ENCODE data around the gene SLC6A5.
"Not testable (repeated sequence)": the region's sequence is repeated elsewhere in the genome, so short reads cannot be mapped to it uniquely, and the experiment has no call there.

Gene SLC6A5

DNA sequence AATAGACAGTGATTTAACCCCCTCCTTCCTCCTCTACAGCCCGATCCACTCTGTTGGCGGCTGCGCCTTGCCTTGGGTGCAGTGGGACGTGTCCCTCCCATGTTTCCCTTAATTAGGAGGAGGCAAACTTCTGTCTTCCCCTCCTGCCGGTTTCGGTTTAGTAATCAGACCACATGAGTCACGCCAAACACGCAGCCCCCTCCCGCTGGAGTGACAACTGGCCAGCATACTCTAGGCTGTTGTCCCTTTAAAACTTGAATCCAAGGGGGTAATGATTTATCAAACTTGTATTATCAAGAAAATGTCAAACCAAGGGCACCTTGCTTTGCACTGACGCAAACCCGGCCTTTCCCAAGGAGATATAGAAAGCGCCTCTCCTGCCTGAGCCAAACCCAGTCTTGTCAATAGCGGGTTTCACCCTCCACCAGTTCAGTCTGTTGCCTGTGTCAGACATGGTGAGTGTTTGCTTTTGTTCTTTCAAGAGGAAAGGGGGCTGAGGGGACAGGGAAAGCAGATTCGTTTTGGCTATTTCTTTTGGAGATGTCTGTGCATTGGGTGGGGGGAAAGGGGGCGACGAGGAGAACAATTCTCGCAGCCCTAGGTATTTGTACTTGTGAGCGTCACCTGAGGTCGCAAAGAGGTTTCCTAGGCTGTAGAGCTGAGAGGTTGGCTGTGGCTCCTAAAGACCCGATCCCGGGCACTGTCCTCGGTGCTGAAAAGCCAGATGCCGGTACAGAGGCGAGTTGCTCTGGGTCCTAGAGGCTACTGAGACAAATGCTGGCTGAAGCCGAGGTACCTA is at the start of gene SLC6A5:
Gene SLC6A5 (plus strand): TSS at position 388 of the 799 bp plus-strand sequence. CDS start 65 bp downstream, at position 453.
- in situ Hi-C loops (cut with MboI; ENCODE audit: low sequenced_read_pairs): no loop called here

DNA sequence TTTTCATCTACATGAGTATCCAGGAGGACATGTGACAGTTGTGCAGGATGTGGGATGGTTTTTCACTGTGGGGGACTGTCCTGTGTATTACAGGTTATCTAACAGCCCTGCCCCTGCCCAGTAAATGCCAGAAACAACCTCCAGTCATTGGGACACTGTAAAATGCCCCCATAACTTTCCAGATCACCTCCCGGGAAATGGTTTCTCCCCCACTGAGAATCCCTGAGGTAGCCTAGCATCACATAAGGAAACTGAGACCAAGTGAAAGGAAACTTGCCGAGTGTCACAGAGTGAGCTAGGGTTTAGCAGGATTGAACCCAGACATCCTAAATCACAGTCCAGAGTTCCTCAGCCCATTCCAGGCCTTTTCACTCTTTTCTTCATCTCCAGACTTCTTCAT is 48.3 kb upstream of the SLC6A5 start:
- in situ Hi-C loops (cut with MboI; ENCODE audit: low sequenced_read_pairs): no loop called here

DNA sequence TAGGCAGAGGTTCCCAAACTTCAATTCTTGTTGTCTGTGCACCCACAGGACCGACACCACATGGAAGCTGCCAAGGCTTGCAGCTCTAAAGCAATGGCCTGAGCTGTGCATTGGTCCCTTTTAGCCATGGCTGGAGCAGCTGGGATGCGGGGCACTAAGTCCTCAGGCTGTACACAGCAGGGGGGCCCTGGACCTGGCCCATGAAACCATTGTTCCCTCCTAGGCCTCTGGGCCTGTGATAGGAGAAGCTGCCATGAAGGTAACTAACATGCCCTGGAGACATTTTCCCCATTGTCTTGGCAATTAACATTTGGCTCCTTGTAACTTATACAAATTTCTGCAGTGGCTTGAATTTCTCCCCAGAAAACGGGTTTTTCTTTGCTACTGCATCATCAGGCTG is 43.6 kb upstream of the SLC6A5 start:
- in situ Hi-C loops (cut with MboI; ENCODE audit: low sequenced_read_pairs): no loop called here

DNA sequence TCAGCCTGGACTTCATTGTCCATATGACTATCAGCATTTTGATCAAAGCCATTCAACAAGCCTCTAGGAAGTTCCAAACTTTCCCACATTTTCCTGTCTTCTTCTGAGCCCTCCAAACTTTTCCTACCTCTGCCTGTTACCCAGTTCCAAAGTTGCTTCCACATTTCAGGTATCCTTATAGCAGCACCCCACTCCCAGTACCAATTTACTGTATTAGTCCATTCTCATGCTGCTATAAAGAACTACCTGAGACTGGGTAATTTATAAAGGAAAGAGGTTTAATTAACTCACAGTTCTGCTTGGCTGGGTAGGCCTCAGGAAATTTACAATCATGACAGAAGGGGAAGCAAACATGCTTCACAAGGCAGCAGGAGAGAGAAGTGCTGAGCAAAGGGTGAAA is 43.0 kb upstream of the SLC6A5 start:
- in situ Hi-C loops (cut with MboI; ENCODE audit: low sequenced_read_pairs): not testable (repeated sequence)

DNA sequence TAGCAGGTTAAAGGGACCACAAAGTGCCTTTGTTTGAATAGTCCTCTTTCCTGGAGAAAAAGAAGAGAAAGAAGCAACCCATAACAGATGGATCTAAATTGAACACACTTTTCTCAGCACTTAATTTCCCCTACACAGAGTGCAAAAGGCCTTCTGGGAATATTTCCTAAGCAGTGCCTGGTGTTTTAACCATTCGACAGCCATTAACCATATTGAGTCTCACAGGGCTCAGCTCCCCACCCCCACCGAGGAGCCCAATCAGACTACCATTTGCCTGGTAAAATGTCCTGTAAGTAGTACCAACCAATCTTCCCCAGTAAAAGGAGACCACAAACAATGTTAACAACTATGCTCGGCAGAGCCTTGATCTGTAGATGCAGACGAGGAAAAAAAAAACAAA is 40.7 kb upstream of the SLC6A5 start:
- in situ Hi-C loops (cut with MboI; ENCODE audit: low sequenced_read_pairs): no loop called here

DNA sequence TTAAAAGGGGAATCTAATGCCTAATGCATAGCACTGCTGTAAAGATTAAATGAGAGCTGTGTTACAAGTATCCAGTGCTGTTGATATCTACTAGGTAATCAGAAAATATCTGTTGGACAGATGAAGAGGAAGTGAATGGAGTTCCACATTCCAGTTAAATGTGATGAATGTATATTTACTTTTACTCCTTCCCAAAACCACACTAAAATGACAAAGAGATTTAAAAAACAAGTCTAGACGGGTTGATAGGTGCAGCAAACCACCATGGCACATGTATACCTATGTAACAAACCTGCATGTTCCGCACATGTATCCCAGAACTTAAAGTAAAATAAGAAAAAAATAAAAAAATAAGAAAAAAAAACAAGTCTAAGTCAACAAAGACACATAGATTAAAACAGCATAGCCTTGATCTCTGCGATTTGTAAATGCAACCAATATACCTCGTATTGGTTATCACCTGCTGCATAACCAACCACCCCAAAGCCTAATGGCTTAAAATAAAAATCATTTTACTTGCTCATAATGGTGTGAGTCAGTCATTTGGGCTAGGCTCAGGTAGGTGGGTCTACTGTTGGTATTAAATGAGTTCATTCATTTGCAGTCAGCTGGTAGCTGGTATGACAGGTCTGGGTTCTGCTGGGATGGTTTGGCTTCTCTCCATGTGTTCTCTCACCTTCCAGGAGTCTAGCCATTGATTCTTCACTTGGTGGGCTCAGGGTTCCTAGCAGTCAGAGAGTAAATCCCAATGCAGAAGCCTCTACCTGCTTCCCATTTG is 39.7 kb upstream of the SLC6A5 start:
- in situ Hi-C loops (cut with MboI; ENCODE audit: low sequenced_read_pairs): no loop called here

DNA sequence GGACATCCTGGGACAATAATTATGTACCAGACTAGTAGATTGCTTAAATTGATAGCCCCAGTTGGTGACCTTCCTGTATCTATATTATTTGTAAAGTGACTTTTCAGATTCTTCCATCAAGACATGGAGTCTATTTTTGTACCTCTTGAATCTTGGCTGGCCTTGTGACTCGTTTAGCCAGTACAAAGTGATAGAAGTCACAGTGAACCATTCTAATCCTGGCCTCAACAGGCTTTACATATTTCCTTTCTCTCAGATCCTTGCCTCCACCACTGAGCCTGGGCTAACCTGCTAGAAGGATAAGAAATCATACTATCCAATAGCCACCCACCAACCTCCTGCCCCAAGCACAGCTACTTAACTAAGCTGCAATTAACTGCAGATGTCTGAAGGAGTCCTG is 37.5 kb upstream of the SLC6A5 start:
- in situ Hi-C loops (cut with MboI; ENCODE audit: low sequenced_read_pairs): no loop called here

DNA sequence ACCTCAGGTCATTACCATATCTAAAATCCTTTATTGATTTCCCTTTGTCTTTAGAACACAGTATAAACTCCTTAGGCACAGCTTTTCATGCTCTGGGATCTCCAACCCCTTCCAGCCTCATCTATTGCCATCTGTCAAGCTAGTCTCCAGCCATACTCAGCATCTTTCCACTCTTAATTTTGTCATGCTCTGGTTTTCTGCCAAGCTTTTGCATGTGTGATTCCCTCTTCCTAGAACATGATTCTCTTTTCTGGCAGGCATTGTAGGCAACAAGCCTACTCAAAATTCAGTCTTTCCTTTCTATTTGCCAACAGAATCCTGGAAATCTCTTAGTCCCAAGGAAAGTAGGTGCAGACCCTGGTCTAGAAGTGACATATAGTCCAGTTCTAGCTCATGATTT is 35.5 kb upstream of the SLC6A5 start:
- in situ Hi-C loops (cut with MboI; ENCODE audit: low sequenced_read_pairs): no loop called here

DNA sequence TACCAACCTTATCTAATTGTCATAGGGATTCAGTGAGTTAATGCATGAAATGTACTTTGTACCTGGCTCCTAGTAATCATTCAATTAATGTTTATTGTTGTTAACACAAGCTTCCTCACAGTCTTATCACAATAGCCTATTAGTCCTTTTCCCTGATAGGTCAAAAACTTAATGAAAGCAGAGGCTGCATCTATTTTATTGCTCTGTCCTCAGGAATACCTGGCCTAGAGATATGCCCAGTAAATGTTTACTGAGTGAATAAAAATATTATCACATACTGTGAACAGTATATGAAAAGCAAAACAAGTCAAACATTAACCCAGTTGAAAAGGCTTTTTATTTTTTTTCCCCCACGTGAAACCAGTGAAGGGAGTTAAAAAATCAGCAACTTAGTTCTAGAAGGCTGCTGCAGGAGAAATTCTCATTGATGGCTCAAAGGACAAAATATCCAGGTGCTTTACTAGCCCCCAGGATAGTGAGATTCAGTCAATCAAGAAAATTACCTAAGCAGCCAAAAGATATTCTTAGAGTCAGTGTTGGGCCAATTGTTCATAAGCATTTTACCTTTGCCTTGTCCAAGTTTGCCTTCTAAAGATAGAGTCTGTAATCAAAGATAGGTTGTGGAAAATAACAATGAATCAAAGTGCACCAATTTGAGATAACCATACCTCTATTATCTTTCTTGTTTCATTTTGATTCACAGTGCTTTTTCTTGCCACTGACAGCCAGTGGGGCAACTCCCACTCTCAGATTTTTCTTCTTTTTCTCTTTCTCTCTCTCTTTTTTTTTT is 34.4 kb upstream of the SLC6A5 start:
- in situ Hi-C loops (cut with MboI; ENCODE audit: low sequenced_read_pairs): no loop called here

DNA sequence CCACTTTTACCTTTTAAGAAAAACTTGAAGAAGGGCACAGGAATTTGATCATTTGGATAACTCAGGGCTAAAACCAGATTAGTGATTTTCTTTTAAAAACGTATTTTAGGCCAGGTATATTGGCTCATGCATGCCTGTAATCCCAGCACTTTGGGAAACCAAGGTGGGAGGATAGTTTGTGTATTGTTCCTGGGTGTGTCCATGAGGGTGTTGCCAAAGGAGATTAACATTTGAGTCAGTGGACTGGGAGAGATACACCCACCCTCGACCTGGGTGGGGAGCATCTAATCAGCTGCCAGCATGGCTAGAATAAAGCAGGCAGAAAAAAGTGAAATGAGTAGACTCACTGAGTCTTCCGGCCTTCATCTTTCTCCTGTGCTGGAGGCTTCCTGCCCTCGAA is 33.3 kb upstream of the SLC6A5 start:
- in situ Hi-C loops (cut with MboI; ENCODE audit: low sequenced_read_pairs): not testable (repeated sequence)

DNA sequence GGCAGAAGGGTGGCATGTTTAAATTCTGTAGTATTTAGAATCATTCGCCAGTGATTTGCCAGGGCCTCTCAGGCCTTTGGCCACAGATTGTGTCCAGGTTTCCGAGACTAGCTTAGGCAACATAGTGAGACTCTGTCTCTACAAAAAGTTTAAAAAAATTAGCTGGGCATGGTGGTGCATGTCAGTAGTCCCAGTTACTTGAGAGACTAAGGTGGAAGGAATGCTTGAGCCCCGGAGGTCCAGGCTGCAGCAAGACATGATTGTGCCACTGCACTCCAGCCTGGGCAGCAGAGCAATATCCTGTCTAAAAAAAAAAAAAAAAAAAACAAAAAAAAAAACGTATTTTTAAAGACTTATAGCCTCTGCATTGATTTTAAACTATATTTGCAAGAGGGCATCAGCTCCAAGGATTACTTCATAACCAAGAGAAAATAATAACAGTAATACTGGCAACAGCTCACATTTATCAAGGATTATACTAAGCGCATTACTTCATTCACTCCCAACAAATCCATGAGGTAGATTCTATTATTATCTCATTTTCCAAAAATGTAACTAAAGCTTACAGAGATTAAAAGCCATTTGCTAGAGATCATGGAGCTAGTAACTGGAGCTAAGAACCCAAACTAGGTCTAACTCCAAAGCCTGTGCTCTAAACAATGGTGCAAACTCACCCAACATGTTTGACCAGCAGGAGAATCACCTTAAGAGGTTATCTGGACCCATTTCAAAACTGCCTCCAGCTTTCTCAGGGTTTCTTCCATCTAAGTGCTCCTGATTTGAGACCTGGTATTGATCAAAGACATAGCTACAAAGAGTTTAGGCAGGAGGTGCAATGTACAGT is 32.6 kb upstream of the SLC6A5 start:
- in situ Hi-C loops (cut with MboI; ENCODE audit: low sequenced_read_pairs): no loop called here

DNA sequence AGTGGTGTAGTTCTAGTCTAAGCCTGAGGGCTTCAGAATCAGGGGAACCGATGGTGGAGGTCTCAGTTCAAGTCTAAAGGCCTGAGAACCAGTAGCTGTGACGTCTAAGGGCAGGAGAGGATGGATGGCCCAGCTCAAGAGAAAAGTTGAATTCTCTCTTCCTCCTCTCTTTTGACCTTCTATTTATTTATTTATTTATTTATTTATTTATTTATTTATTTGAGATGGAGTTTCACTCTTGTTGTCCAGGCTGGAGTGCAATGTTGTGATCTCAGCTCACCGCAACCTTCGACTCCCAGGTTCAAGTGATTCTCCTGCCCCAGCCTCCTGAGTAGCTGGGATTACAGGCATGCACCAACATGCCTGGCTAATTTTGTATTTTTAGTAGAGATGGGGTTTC is 19.7 kb upstream of the SLC6A5 start:
- in situ Hi-C loops (cut with MboI; ENCODE audit: low sequenced_read_pairs): not testable (repeated sequence)

DNA sequence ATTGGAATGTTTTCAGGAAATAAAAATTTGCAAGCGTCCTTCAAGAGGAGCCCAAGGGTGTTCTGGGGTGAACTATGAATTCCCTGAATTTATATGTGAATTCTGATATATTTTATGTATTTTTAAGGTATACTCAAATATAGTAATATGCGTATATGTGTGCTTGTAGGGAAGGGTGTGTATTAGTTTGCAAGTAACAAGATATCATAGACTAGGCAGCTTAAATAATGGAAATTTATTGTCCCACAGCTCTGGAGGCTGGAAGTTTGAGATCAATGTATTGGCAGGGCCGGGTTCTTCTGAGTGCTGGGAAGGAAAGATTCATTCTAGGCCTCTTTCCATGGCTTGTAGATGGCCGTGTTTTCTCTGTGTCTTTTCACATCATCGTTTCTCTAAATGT is 16.2 kb upstream of the SLC6A5 start:
- in situ Hi-C loops (cut with MboI; ENCODE audit: low sequenced_read_pairs): no loop called here

DNA sequence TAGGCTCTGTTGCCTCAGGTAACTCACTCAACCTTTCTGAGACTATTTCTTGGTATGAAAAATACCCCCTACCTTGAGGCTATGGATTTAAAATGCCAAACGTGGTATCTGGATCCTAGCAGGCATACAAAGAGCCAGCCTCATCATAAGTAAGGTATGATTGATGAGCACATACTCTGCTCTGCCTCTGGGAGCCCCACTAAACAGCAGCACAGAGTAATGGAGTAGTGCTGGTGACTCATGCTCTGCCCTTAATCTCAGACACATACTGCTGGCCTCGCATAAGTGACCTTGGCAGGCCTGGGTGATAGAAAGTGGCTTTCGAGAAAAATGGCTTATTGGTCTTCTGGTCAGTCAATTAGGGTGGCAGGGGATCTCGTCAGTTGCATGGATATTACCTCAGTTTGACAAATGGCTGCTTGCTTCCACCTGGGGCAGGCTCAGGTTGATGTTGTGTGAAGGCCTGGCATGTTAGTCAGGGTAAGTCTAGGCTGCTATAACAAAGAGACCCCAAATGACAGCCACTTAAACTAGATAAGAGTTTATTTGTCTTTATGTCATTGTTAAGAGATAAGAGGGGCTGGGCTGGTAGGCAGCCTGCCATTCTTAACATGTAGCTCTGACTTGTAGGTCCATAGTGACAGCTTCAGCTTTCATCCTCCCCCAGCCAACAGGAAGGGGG is 15.2 kb upstream of the SLC6A5 start:
- in situ Hi-C loops (cut with MboI; ENCODE audit: low sequenced_read_pairs): no loop called here

DNA sequence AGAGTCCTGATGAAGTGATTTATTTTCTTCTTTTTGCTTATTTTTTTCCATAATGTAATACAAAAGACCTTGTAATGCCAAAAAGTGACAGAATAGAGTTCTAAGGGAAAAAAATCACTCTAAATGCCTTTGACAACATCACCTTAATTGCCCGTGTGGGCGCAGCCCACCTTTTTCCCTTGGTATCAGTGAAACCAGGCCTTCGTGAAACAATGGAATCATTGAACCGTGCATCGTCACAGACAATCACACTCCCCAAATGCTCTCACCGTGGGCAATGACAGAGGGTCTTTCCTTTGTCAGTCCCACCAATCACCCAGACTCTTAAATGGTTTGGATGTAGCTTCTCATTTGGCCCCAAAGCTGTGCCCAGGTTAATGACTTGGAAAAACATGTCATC is 9.6 kb upstream of the SLC6A5 start:
- in situ Hi-C loops (cut with MboI; ENCODE audit: low sequenced_read_pairs): no loop called here

DNA sequence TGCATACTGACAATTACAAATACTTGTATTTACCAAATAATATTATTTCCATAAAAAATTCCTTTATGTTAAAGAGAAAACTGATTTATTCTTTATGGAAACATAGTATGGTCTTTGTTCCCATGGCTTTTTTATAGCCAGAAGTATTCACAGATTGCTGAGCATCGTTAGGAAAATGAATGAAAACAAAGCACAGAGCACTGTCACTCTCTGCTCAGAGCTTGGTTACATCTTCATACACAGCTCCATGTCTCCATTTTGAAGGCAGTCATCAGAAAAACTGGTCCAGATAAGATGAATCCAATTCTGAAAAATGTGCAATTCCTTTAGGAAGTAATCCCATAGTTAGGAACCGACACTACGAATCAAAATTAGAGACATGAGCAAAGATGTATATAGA is 9.0 kb upstream of the SLC6A5 start:
- in situ Hi-C loops (cut with MboI; ENCODE audit: low sequenced_read_pairs): no loop called here

DNA sequence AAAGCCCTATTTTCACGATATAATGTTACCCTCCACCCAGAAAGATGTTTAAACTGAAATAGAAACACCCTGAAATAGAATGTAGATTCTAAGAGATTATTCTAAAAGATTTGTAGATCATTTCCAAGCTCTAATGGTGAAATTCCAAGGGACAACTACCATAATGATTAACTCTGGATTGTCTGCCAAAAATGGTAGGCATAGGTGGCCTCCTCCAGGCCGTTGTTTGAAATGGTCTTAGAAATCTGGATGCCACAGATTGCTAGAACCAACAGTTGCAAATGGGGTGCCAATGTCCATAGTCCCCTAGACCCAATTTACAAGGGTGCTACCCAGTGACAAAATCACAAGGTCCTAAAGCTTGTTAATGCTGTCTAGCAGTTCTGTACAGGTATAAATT is 6.7 kb upstream of the SLC6A5 start:
- in situ Hi-C loops (cut with MboI; ENCODE audit: low sequenced_read_pairs): no loop called here

DNA sequence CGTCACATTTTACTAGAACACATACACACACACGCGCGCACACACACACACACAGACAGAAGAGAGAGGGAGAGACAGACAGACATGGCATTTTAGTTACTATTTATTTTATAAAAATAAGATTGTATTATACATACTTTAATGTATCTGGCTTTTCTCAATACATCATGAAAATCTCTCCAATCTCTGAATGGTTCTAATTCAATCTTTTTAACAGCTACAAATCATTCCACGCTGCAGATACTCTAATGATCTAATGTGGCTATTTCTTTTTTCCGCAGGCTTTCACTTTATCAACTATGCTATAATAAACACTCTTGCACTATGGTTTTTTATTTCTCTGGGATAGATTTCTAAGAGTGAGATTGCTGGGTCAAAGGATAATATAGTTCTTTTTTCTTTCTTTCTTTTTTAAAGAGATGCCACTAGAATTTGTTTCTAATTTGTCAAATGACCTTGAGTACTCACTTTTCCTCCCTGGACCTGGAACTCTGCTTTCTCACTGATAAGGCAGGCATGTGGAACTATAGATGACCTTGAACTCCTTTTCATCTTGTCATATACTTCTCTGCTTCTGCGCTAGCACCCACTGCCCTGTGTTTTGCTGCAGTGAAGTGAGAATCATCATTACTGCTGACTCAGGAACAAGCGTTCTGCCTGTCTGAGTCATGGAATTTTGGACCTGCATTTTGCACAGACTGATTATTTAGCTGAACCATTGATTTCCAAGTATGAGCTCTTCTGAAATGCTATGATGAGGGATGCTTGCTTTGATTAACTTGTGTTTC is 4.9 kb upstream of the SLC6A5 start:
- in situ Hi-C loops (cut with MboI; ENCODE audit: low sequenced_read_pairs): no loop called here

DNA sequence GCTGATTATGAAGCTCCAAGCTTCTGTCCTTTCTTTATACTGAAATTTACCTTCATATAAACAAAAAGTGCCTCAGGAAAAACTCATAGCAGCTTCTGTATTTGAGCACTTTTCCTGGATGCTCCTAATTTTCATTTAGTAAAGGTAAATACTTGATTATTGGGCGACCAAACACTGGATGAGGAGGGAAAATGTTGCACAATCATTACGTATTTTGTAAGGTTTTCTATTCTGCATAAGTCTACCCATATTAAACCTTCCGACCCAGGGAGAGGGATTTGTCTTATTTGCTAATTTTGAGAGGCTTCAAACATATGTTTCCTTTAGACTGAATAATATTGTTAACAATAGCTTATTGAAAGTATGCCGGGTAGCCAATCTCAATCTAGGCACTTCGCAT is 4.3 kb upstream of the SLC6A5 start:
- in situ Hi-C loops (cut with MboI; ENCODE audit: low sequenced_read_pairs): no loop called here
